BJ (cell line): ENCODE results near the gene P4HA1. TPM values are rescaled to one million over a fixed set of nuclear protein-coding genes. Genes with fewer than 3 reads are reported as not detected.

Source experiments
- CTCF ChIA-PET: fragments of 350-600 bp; formaldehyde crosslinking; extraction: SDS; loops from one replicate; lab custom pipeline; 2021; ENCODE audit warnings: antibody characterized with exemption, inconsistent platforms; lab: Yijun Ruan, JAX
- POLR2A ChIA-PET: fragments of 300-600 bp; sonication (Branson Sonifier 250); formaldehyde crosslinking; extraction: SDS; loops from one replicate; lab custom pipeline; 2021; ENCODE audit warnings: antibody characterized with exemption; lab: Charles Lee
- DNase-seq: peaks from one replicate; pipeline ENCODE4 v3.0.0-alpha.2; 2011; ENCODE audit warnings: low read depth
- H3K27me3 ChIP-seq: 2 replicates; pipeline ENCODE4 v1.6.0; 2011; ENCODE audit warnings: low read length; ENCODE audit not compliant: control insufficient read depth, insufficient read depth
- H3K36me3 ChIP-seq: 2 replicates; pipeline ENCODE4 v1.5.1; 2011; ENCODE audit warnings: low read length; ENCODE audit not compliant: control insufficient read depth, insufficient read depth
- H3K4me3 ChIP-seq: 2 replicates; pipeline ENCODE4 v1.5.1; 2011; ENCODE audit warnings: low read depth, mild to moderate bottlenecking, control low read depth, low read length
- CTCF ChIP-seq: IDR thresholded peaks from 2 replicates; pipeline ENCODE4 v1.5.1; 2011; ENCODE audit warnings: low read depth, mild to moderate bottlenecking, control low read depth, inconsistent platforms, low read length, moderate library complexity; ENCODE audit not compliant: insufficient read depth
- polyA plus RNA-seq: library from polyadenylated mRNA; depleted of rRNA; stranded (reverse); fragments of >200 nt; gene quantifications from 2 replicates; pipeline ENCODE4 v1.2.3, GENCODE V29; 2011

Gene P4HA1
- polyA plus RNA-seq, 1 experiment: 91.7 TPM

GRCh38 chr10:73131913-73132686, 35.4 kb upstream of the P4HA1 start:
- Histone ChIP-seq H3K36me3 (peaks cover 4% of the 10 kb centered on the region), H3K4me3 (no peak overlapping the region), H3K27me3 (no peaks in the 10 kb centered on the region)
- TF ChIP-seq CTCF: no peak
- no peak for DNase-seq
- CTCF ChIA-PET: no interaction called here
- POLR2A ChIA-PET: no interaction called here

GRCh38 chr10:73131301-73131700, 34.6 kb upstream of the P4HA1 start:
- CTCF ChIA-PET: no interaction called here
- no peak for TF ChIP-seq CTCF
- H3K27me3 ChIP-seq: no peaks in the 10 kb centered on the region
- POLR2A ChIA-PET: no interaction called here
- peaks cover 2% of the 10 kb centered on the region for H3K36me3 ChIP-seq
- no peak for DNase-seq
- H3K4me3 ChIP-seq: no peak overlapping the region

GRCh38 chr10:73126343-73126742, 29.7 kb upstream of the P4HA1 start:
- no peaks in the 10 kb centered on the region for H3K27me3 ChIP-seq
- TF ChIP-seq CTCF: no peak
- no peak overlapping the region for H3K4me3 ChIP-seq
- DNase-seq: no peak
- 0 out of 2 replicates have a peak, but pooled peaks cover 2% of the 10 kb centered on the region for H3K36me3 ChIP-seq
- CTCF ChIA-PET: interaction anchor here (1.0 to 1.4 kb wide), 2 partner anchors 10 to 25 kb away, joined by 4 read pairs; no protein-coding TSS in a partner anchor
- POLR2A ChIA-PET: no interaction called here

- Histone ChIP-seq H3K36me3 (0 out of 2 replicates have a peak, but pooled peaks cover 1% of the 10 kb centered on the region), H3K4me3 (no peak overlapping the region), H3K27me3 (no peaks in the 10 kb centered on the region)
- no peak for TF ChIP-seq CTCF
- ChIA-PET POLR2A (no interaction called here), CTCF (no interaction called here)
- no peak for DNase-seq
Observed at GRCh38 chr10:73119952-73120351, 23.3 kb upstream of the P4HA1 start.

GRCh38 chr10:73119457-73119856, 22.8 kb upstream of the P4HA1 start:
- H3K4me3 ChIP-seq: no peak overlapping the region
- no peaks in the 10 kb centered on the region for H3K36me3 ChIP-seq
- TF ChIP-seq CTCF: no peak
- ChIA-PET POLR2A (no interaction called here), CTCF (no interaction called here)
- DNase-seq: no peak
- H3K27me3 ChIP-seq: no peaks in the 10 kb centered on the region
